GM19351 (cell line): ENCODE results near the gene AHCYL2.
"Not testable (repeated sequence)": the region's sequence is repeated elsewhere in the genome, so short reads cannot be mapped to it uniquely, and the experiment has no call there.

Experiments
- ATAC-seq: cut with Tn5 transposase; IDR thresholded peaks from one replicate; pipeline ENCODE4 v1.9.1; 2021; ENCODE audit warnings: mild to moderate bottlenecking, moderate library complexity; ENCODE audit not compliant: unreplicated experiment

The AHCYL2 gene

DNA sequence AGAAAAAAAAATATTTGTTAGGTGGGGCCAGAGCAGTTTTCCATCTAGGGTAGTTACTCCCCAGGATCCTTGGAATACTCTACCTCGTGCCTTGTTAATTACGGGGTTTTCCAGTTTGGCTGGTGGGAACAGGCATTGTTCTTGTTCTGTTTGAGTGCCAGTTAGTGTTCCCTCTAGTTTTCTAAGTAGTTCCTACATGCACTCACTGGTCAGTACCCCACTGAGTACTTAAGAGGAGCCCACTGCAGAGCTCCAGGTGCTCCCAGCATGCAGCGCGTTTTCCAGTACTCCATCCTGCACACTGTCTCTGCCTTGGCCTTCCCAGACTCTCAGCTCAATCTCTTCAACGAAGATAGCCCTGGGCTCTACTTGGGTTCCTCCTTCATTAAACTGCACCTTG, 58.0 kb downstream of the AHCYL2 start:
- ATAC-seq: no peak

- ATAC-seq: no peak
These were observed 59.1 kb downstream of the AHCYL2 start for GRCh38 chr7:129283936-129284335.

DNA sequence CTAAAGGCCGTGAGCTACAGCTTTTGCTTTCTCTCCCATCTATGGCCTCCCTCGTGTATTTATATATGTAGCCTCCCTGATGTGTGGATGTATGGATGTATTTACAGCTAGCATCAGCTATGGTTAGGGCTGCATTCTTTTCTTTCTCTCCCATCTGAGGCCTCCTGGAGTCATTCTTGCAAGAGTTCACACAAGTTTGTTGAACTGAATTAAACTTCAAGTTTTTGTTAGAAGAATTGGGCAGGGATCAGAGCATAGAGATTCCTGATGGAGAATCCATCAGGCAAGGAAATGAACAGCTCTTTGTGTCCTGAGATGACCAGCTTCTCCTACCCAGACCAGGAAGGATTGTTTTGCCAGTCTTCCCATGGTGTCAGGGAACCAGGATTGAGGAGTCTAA, 60.3 kb downstream of the AHCYL2 start:
- ATAC-seq: no peak

DNA sequence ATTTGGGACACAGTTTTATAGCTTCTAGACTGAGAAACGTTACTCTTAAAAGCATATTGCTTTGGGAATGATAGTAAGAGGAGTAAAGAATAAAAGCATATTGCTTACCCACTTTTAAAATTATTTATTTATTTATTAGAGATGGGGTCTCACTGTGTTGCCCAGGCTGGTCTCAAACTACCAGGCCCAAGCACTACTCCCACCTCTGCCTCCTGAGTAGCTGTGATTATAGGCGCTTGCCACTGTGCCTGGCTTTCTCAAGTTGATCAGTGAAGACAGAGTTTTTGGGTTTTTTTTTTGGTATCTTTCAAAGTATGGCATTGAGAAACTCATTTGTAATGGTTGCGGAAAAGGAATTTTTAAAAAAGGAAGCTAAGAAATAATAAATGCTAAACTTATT, 68.0 kb downstream of the AHCYL2 start:
- no peak for ATAC-seq

DNA sequence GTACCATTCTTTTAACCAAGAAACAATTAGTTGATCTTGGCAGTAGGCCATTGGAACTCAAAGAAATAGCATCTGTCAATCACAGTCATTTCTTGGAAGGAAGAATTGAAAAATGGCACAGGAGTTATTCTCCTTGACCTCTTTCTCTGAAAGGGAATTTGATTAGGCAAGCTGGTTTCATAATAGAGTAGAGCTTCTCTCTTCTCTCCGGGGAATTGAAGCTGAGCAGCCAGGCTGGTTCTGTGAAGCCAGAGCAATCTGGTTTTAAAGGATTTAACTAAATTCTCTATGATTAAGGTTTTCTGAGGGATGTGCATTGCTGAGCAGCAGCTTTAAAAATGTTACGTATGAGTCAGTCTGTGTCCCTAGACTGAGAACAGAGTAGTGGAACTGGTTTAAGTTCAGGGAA, 70.2 kb downstream of the AHCYL2 start:
- no peak for ATAC-seq

- ATAC-seq: no peak
These were observed 73.6 kb downstream of the AHCYL2 start for GRCh38 chr7:129298268-129298893.

- ATAC-seq: no peak
These were observed 75.1 kb downstream of the AHCYL2 start for GRCh38 chr7:129299889-129300288.

DNA sequence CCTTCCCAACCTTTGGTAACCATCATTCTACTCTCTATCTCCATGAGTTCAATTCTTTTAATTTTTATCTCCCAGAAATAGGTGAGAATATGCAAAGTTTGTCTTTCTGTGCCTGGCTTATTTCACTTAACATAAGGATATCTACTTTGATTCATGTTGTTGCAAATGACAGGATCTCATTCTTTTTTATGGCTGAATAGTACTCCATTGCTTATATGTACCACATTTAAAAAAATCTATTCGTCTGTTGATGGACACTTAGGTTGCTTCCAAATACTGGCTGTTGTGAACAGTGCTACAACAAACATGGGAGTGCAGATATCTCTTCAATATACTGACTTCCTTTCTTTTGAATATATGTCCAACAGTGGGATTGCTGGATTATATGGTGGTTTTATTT, 75.5 kb downstream of the AHCYL2 start:
- not testable (repeated sequence) for ATAC-seq

GRCh38 chr7:129307592-129307991, 82.8 kb downstream of the AHCYL2 start:
- ATAC-seq: no peak

DNA sequence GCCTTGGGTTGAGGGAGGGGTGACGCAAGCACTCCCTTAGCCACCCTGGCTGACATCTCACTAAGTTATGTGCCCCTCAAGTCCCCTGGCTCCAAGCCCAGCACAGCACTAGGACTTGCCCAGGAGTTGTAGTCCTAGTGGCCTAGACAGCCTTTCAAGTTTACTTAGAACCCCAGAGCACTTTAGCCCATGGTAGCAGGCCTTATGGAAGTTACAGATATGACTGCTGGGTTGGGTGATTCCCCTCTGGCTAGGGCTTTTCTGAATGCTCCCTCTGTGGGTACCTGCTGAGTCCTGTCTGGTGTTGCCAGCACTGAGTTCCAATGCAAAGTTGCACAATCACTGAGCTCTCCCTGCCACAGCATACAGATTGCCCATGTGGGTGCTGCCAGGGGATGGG, 83.2 kb downstream of the AHCYL2 start:
- ATAC-seq: no peak

GRCh38 chr7:129311429-129311828, 86.6 kb downstream of the AHCYL2 start:
- no peak for ATAC-seq

DNA sequence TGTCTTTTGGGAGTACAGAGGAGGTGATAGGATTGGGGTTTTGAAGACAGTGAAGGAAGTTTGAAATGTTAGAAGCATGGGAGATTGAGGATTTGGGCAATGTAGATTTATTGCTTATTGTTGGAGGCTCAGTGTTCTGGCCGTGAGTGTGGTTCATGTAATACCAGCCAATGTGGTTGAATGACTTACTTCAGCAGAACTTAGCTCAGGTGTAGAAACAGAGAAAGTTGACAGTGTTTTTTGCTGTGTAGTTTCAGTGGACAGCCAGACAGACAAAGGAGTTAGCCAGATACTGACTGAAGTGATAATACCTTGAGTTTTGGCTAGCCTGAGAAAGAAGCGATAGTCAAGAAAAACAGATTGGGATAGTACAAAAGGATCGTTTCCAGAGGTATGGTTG, 88.5 kb downstream of the AHCYL2 start:
- ATAC-seq: no peak

DNA sequence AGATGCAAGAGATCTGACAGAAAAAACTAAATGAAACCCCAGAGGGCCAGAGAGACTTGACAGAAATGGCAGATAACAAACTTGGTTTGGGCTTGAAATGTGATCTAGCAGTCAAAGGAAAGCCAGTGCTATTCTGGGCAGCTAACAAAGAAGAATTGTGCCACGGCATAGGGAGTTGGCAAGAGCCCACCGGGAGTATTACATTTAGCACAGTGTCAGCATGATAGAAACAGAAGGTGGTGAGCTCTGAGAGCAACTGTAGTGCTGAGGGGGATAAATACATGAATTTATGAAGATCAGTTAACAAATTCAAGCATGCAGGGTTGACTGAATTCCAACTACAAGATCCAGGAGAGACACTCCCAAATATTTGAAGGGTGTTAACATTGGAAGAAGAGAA, 91.1 kb downstream of the AHCYL2 start:
- no peak for ATAC-seq

DNA sequence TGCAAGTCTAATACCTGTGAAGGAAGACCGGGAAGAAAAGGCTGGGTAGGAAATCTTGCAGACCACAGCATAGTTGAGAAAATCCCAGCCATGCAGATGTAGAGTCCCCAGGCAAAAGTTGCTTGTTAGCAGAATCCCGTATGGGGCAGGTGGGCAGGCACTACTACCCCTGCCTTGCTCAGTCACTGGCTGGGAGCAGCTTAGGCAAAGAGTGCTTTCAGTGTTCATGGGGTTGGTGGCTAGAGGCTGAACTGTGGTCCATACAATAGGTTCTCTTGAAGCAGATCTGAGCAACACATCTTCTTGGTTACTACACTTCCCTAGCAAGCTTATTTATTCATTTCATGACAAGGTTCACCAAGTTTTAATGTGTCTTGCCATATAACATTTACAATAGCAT, 92.6 kb downstream of the AHCYL2 start:
- ATAC-seq: no peak

DNA sequence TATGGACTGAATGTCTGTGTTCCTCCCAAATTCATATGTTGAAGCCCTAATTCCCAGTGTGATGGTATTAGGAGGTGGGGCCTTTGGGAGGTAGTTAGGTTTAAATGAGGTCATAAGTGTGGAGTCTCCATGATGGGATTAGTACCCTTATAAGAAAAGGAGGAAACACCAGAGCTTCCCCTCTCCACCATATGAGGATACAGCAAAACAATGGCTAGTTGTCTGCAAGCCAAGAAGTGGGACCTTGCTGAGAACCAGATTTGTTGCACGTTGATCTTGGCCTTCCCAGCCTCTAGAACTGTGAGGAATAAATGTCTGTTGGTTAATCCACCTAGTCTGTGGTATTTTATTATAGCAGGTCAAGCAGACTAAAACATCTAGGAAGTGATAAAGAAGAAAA, 102.2 kb downstream of the AHCYL2 start:
- ATAC-seq: no peak

DNA sequence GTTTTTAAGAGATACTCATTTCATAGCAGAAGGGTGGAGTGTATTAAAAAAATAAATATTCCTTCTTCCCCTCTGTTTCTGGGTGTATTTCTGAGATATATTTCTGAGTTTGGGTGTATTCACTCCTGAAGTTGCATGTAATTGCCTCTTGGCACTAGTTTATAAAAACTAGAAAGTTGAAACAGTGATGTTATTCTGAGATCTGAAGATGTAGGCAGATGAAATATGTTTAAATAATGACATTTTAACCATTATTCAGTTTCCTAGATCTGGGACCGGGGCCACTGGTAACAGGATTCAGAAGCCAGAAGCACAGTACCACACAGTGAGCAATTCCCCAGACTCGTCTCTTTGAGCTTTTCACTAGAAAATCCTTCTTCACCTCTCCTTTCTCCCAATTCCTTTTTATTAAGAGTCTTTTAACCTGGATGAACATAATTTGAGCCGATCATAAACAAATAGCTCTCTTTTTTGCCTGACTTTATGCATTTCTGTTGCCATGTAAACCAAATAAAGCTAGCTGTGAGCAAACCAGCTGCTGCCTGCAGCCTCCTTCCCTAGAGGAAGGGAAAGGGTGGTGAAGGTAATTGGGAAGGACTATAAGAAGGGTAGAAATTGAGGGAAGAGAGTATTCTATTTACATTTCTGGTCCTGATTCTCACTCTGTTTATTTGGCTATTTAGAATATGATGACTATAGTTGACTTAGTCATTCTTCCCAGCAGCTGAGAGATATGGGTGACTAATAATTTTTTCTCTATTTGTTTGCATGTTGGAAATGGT, 107.6 kb downstream of the AHCYL2 start:
- no peak for ATAC-seq

DNA sequence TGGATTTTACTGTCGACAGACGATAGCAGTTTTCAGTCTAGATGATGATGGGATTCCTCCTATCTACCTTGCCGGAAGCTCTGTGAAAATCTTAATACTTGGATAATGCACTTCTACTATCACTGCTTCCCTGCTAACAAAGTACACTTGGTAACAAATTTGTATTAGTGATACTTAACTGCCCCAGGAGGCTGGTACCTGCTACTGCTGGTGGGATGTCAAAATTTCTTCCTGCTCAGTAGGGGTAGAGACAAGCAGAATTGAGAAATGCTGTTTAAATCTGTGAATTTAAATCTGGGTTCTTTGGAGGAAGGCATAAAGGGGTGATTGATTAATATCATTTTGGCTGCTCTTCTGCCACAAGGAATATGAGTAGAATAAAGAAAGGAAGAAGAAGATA, 109.6 kb downstream of the AHCYL2 start:
- no peak for ATAC-seq

- ATAC-seq: no peak
These were observed 113.6 kb downstream of the AHCYL2 start for GRCh38 chr7:129338450-129338849.

DNA sequence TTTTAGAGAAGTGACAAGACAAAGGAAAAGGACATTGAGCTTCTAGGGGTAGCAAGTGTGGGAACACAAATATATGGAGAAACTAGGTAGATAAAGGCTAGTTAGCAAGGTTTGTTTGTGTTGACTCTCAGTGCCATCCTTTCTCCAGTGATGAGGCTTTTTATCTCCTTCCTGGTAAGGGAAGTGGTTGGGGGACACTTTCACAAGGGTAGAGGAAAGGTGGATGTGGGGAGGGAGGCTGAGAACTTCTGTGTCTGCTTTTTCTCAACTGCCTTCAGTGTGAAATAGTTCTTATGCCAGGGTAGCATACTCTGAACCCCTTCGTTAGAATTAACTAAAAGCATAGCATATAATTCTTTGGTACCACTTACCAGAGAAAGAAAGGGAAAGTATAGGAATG, 116.4 kb downstream of the AHCYL2 start:
- no peak for ATAC-seq

DNA sequence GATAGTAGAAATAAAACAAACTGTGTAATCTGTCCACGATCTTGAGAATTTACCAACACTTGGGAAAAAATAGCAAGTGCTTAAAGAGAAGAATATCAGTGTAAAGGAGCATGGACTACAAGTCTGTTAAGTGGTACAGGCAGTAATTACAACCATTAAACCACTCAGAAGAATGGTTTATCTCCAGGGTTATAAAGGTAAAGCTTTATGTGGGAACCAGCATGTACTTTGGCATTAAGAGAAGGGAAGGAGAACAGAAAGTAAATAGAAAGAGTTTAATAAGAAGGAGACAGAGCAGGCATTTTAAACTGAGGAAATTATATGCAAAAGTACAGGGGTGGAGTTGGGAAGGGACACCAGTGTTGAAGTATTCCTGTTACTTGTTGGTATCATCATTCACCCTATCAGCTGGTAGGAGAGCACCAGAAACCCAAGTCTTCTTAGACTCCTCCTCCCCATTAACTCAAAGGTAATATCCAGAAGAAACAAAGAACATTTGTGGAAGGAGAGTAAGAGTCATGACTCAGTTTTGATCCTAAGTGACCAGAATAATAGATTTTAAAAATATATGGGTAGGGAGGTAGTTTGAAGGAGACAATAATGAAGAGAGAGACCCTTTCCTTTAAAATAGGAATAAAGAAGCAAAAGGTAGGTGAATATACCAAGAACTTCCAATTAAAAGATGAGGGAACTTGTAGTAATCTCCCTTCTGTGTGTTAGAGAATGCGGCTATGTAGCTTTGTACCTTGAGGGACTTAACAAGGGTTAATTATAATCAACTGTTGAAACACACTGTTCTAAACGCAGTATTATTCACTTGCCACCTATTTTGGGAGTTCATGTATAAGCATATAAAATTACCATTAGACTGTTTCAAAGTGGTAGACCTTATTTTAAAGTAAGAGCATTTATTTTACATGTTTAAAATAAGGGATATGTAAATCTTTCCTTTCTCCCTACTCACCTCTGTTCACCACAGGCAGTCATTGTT, 117.3 kb downstream of the AHCYL2 start:
- no peak for ATAC-seq

DNA sequence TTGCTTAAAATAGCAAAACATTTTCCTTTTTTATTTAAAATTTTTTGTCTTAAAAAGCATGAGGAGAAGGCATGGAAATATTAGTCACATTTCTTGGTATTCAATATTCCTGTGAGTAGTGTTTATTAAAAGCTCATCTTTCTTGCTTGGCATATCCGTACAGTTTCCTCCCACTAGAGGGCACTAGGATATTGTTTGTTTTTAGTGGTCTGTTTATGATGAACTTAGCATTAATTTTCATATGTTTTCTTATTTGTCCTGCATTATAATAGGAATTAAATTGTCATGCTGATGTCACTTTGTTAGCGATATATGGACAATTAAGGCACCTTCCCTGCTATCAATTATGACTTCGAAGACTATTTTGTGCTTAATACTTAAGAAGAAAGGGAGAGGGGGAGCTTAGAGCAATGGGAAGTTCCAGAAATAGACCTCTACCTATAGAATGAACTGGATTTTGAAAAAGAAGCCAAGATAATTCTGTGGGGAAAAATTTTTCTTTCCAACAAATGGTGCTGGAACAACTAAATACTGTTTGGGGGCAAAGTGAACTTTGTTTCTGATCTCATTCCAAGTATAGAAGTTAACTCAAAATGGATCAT, 118.4 kb downstream of the AHCYL2 start:
- ATAC-seq: no peak
